Stomach (tissue), 4 donors: Measurements from ENCODE around the gene NDFIP1.

ENCODE experiments used
- POLR2AphosphoS5 ChIP-seq, 3 donors: sonication (generic); formaldehyde crosslinking; IDR thresholded peaks; one replicate each; pipeline ENCODE4 v1.6.1; 2016; ENCODE audit warnings: antibody characterized with exemption in 3 of 3
- TF ChIP-seq, protein P1 (sequence below), 7 experiments: fragments of 450-650 bp in 4 of 7; fragments of 200-600 bp in 3 of 7; sonication (generic) in 3 of 7; IDR thresholded peaks; one replicate each; pipeline ENCODE4 v1.5.1; 2016 to 2019; ENCODE audit warnings: antibody characterized with exemption in 7 of 7, control low read depth in 2 of 7, mild to moderate bottlenecking in 1 of 7

DNA sequence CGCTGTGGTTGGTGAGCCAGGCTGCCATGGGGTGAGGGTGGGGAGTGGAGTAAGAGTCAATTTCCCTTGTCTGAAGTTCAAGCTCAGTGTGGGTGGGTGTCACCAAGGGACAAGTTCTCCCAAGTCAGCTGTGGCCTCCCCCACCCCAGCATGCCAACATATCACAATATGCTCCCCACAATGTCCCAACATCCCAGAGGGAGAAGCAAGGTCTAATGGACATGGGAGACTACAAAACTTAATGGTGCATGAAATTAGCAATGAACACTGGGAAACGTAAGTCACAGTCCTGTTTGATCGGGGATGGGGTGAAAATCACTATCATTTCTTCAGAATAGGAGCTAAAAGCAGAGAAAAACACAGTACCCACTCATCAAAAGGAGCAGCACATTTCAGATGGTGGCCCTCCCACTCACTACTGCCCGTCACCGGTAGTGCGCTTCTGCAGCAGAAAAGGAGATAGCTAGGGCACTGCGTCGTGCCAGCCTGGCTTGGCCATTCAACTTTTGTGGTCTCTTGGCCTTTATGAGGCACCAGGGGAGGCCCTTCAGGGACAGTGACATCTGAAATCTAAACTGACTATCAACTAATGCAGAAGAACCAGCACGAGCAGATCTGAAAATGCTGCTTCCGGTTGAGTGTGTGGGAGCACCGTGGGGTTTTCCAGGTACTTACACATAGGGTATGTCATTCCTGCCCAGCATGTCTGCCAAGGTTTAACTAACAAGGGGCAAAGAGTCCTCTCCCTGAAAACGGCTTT, 20.5 kb upstream of the NDFIP1 start:
- TF ChIP-seq POLR2AphosphoS5 (IDR thresholded peaks at IDR 0.05), result no peak
- TF ChIP-seq, protein P1, sequence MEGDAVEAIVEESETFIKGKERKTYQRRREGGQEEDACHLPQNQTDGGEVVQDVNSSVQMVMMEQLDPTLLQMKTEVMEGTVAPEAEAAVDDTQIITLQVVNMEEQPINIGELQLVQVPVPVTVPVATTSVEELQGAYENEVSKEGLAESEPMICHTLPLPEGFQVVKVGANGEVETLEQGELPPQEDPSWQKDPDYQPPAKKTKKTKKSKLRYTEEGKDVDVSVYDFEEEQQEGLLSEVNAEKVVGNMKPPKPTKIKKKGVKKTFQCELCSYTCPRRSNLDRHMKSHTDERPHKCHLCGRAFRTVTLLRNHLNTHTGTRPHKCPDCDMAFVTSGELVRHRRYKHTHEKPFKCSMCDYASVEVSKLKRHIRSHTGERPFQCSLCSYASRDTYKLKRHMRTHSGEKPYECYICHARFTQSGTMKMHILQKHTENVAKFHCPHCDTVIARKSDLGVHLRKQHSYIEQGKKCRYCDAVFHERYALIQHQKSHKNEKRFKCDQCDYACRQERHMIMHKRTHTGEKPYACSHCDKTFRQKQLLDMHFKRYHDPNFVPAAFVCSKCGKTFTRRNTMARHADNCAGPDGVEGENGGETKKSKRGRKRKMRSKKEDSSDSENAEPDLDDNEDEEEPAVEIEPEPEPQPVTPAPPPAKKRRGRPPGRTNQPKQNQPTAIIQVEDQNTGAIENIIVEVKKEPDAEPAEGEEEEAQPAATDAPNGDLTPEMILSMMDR (IDR thresholded peaks at IDR 0.05), result no peak
